GM18507 (cell line): ENCODE measurements around the gene CATSPERD.

Experiments
- DNase-seq: peaks from one replicate; pipeline ENCODE4 v3.0.0; 2011; ENCODE audit warnings: low read depth; ENCODE audit not compliant: insufficient read length; ENCODE audit errors: extremely low spot score
- FAIRE-seq: peaks from 2 replicates; lab custom pipeline; 2011; peaks lifted over from hg19 to GRCh38; lab: Jason Lieb, UNC

Gene CATSPERD

GRCh38 chr19:5818594-5818993 lies 98.2 kb downstream of the CATSPERD start:
- FAIRE-seq, result no peak
- no peak for DNase-seq

GRCh38 chr19:5820785-5821184 lies 100.3 kb downstream of the CATSPERD start:
- FAIRE-seq (no peak), DNase-seq (no peak)

- DNase-seq, result no peak
These were observed 101.2 kb downstream of the CATSPERD start for GRCh38 chr19:5821521-5822180.

GRCh38 chr19:5822181-5822844 lies 101.9 kb downstream of the CATSPERD start:
- FAIRE-seq (no peak), DNase-seq (no peak)

More at GRCh38 chr19:5821521-5822180, 101.2 kb downstream of the CATSPERD start:
- no peak for FAIRE-seq

GRCh38 chr19:5823579-5824281 lies 103.3 kb downstream of the CATSPERD start:
- DNase-seq, result no peak
- FAIRE-seq, result no peak

- no peak for FAIRE-seq
- DNase-seq, result no peak
These were observed 104.3 kb downstream of the CATSPERD start for GRCh38 chr19:5824751-5825150.

- no peak for DNase-seq
- no peak for FAIRE-seq
These were observed 104.7 kb downstream of the CATSPERD start for GRCh38 chr19:5825178-5825577.

GRCh38 chr19:5826531-5827341 lies 106.3 kb downstream of the CATSPERD start:
- peak; percentile 41 for FAIRE-seq
- no peak for DNase-seq

GRCh38 chr19:5827342-5827890 lies 107.0 kb downstream of the CATSPERD start:
- DNase-seq, result no peak
- FAIRE-seq, result no peak

GRCh38 chr19:5827891-5828660 lies 107.6 kb downstream of the CATSPERD start:
- DNase-seq, result peak; percentile 81
- FAIRE-seq, result peak; percentile 83
